Measurements from ENCODE around the gene AOAH. TPM values are rescaled to one million over a fixed set of nuclear protein-coding genes. Genes with fewer than 3 reads are reported as not detected.
A peak's percentile ranks its signal among the peaks of the same experiment; 100 is the strongest.
"Not testable (repeated sequence)": the region's sequence is repeated elsewhere in the genome, so short reads cannot be mapped to it uniquely, and the experiment has no call there.

AOAH gene
- total and polyA plus RNA-seq, 2 donors from 2014 or later: 2.7 to 24.7 TPM

GRCh38 chr7:36487756-36488336 lies 236.4 kb downstream of the AOAH start:
- Histone ChIP-seq H3K27me3 (ENCODE audit: control insufficient read depth, insufficient read depth, low read length) (no peaks in the 10 kb centered on the region), H3K9me3 (ENCODE audit: control insufficient read depth in 2 of 3, insufficient read depth in 1 of 3, low read length in 3 of 3) (no peaks in the 10 kb centered on the region), H3K4me3 (ENCODE audit: low read length in 3 of 3) (no peak overlapping the region), H3K4me1 (ENCODE audit: control insufficient read depth in 2 of 3, insufficient read depth in 2 of 3, low read depth in 1 of 3, low read length in 3 of 3) (no peaks in the 10 kb centered on the region), H3K36me3 (ENCODE audit: control insufficient read depth in 2 of 3, insufficient read depth in 3 of 3, low read length in 3 of 3) (no peaks in the 10 kb centered on the region), H3K27ac (ENCODE audit: low read depth in 2 of 2, low read length in 2 of 2) (no peak overlapping the region), H3K9ac (ENCODE audit: low read length in 3 of 3) (no peak overlapping the region)
- FAIRE-seq (peak; percentile 87), DNase-seq (peak in 3 of 5 donors; percentile 38 to 79 (median 71))
- intact Hi-C loops (cut with DNase I): no loop called here
- TF ChIP-seq, protein P1, sequence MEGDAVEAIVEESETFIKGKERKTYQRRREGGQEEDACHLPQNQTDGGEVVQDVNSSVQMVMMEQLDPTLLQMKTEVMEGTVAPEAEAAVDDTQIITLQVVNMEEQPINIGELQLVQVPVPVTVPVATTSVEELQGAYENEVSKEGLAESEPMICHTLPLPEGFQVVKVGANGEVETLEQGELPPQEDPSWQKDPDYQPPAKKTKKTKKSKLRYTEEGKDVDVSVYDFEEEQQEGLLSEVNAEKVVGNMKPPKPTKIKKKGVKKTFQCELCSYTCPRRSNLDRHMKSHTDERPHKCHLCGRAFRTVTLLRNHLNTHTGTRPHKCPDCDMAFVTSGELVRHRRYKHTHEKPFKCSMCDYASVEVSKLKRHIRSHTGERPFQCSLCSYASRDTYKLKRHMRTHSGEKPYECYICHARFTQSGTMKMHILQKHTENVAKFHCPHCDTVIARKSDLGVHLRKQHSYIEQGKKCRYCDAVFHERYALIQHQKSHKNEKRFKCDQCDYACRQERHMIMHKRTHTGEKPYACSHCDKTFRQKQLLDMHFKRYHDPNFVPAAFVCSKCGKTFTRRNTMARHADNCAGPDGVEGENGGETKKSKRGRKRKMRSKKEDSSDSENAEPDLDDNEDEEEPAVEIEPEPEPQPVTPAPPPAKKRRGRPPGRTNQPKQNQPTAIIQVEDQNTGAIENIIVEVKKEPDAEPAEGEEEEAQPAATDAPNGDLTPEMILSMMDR (IDR thresholded peaks at IDR 0.05; ENCODE audit: borderline replicate concordance, extremely low read depth, insufficient read depth): peak; percentile 70

DNA sequence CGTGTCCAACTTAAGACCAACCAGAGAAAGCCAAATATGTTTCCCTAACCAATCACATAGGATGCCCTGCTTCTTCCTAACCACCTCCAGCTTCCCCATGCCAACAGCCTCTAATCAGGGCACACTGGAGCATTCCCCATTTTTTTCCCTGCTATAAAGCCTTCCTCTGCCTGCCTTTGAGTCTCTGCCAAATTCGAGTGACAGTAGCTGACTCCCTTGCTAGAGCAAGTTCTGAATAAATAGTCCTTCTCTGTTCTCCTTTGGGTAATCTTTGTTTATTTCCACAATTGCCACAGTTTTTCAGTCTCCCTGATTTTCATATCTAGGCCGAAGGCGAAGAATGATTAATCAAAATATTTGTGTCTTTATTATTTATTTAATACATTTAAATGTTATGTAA lies 238.0 kb downstream of the AOAH start:
- H3K36me3 ChIP-seq (ENCODE audit: control insufficient read depth in 2 of 3, insufficient read depth in 3 of 3, low read length in 3 of 3): no peaks in the 10 kb centered on the region
- intact Hi-C loops (cut with DNase I): no loop called here
- no peak overlapping the region for H3K4me3 ChIP-seq (ENCODE audit: low read length in 3 of 3)
- H3K27me3 ChIP-seq (ENCODE audit: control insufficient read depth, insufficient read depth, low read length): no peaks in the 10 kb centered on the region
- no peak overlapping the region for H3K27ac ChIP-seq (ENCODE audit: low read depth in 2 of 2, low read length in 2 of 2)
- no peaks in the 10 kb centered on the region for H3K9me3 ChIP-seq (ENCODE audit: control insufficient read depth in 2 of 3, insufficient read depth in 1 of 3, low read length in 3 of 3)
- TF ChIP-seq, protein P1 (IDR thresholded peaks at IDR 0.05; ENCODE audit: borderline replicate concordance, extremely low read depth, insufficient read depth): no peak
- no peaks in the 10 kb centered on the region for H3K4me1 ChIP-seq (ENCODE audit: control insufficient read depth in 2 of 3, insufficient read depth in 2 of 3, low read depth in 1 of 3, low read length in 3 of 3)
- DNase-seq: no peak
- FAIRE-seq: no peak
- no peak overlapping the region for H3K9ac ChIP-seq (ENCODE audit: low read length in 3 of 3)

- no peaks in the 10 kb centered on the region for H3K36me3 ChIP-seq (ENCODE audit: control insufficient read depth in 2 of 3, insufficient read depth in 3 of 3, low read length in 3 of 3)
- no peak overlapping the region for H3K9ac ChIP-seq (ENCODE audit: low read length in 3 of 3)
- H3K27ac ChIP-seq (ENCODE audit: low read depth in 2 of 2, low read length in 2 of 2): no peak overlapping the region
- no peaks in the 10 kb centered on the region for H3K9me3 ChIP-seq (ENCODE audit: control insufficient read depth in 2 of 3, insufficient read depth in 1 of 3, low read length in 3 of 3)
- H3K4me3 ChIP-seq (ENCODE audit: low read length in 3 of 3): no peak overlapping the region
- H3K4me1 ChIP-seq (ENCODE audit: control insufficient read depth in 2 of 3, insufficient read depth in 2 of 3, low read depth in 1 of 3, low read length in 3 of 3): no peaks in the 10 kb centered on the region
- TF ChIP-seq, protein P1 (IDR thresholded peaks at IDR 0.05; ENCODE audit: borderline replicate concordance, extremely low read depth, insufficient read depth): no peak
- FAIRE-seq: no peak
- no peaks in the 10 kb centered on the region for H3K27me3 ChIP-seq (ENCODE audit: control insufficient read depth, insufficient read depth, low read length)
- no peak for DNase-seq
- intact Hi-C loops (cut with DNase I): no loop called here
Measured at GRCh38 chr7:36484265-36484664, 240.0 kb downstream of the AOAH start.

DNA sequence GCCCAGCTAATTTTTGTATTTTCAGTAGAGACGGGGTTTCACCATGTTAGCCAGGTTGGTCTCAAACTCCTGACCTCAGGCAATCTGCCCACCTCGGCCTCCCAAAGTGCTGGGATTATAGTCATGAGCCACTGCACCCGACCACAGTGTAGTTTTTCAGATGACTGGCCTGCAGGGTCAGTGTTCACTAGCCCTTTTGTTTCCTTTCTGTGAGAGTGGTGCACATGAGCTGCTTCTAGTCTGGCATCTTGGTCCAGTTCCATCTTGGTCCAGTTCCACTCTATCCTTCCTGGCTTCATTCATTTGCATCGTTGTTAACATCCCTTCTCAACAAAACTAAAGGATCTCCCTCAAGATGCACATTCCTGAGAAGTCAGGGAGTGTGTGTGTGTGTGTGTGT lies 240.4 kb downstream of the AOAH start:
- H3K9me3 ChIP-seq (ENCODE audit: control insufficient read depth in 2 of 3, insufficient read depth in 1 of 3, low read length in 3 of 3); FAIRE-seq; H3K4me1 ChIP-seq (ENCODE audit: control insufficient read depth in 2 of 3, insufficient read depth in 2 of 3, low read depth in 1 of 3, low read length in 3 of 3); H3K9ac ChIP-seq (ENCODE audit: low read length in 3 of 3); H3K4me3 ChIP-seq (ENCODE audit: low read length in 3 of 3); H3K36me3 ChIP-seq (ENCODE audit: control insufficient read depth in 2 of 3, insufficient read depth in 3 of 3, low read length in 3 of 3); intact Hi-C loops (cut with DNase I); H3K27ac ChIP-seq (ENCODE audit: low read depth in 2 of 2, low read length in 2 of 2); DNase-seq; H3K27me3 ChIP-seq (ENCODE audit: control insufficient read depth, insufficient read depth, low read length): not testable (repeated sequence)

All from kidney (tissue), 14 donors.